SK-N-SH (cell line): ENCODE results near the gene HMGB1. TPM values are rescaled to one million over a fixed set of nuclear protein-coding genes. Genes with fewer than 3 reads are reported as not detected.

Experiments used
- CTCF ChIA-PET: fragments of 300-600, 350-600 bp; formaldehyde crosslinking; extraction: SDS; loops from one replicate; lab custom pipeline; 2021; lab: Yijun Ruan, JAX
- POLR2A ChIA-PET: fragments of 350-600 bp; sonication (Branson Sonifier 250); formaldehyde crosslinking; extraction: SDS; loops from one replicate; lab custom pipeline; 2020; ENCODE audit warnings: antibody characterized with exemption, inconsistent platforms; lab: Yijun Ruan, JAX
- DNase-seq: peaks from one replicate; pipeline ENCODE4 v3.0.0; 2012
- H2AFZ ChIP-seq: fragments of 200-600 bp; sonication (generic); 2 replicates; pipeline ENCODE4 v1.8.1; 2016; ENCODE audit warnings: antibody characterized with exemption, mild to moderate bottlenecking, low read depth
- H3F3A ChIP-seq: fragments of 200-600 bp; sonication (generic); replicated peaks from 2 replicates; pipeline ENCODE3; 2016; ENCODE audit warnings: antibody characterized with exemption, mild to moderate bottlenecking; ENCODE audit not compliant: insufficient read depth
- H3K27ac ChIP-seq, 2 experiments: fragments of 200-500 bp in 1 of 2; fragments of 200-600 bp in 1 of 2; sonication (Bioruptor generic) in 1 of 2; sonication (generic), shearing (Covaris generic) in 1 of 2; 2 replicates each; pipeline versions ENCODE4 v1.5.1 to v1.6.1; 2014 to 2016; ENCODE audit warnings: low read depth in 2 of 2, inconsistent platforms in 1 of 2, low read length in 1 of 2, mild to moderate bottlenecking in 1 of 2, mixed read lengths in 1 of 2
- H3K27me3 ChIP-seq: fragments of 200-600 bp; sonication (generic), shearing (Covaris generic); 2 replicates; pipeline ENCODE4 v1.6.1; 2016; ENCODE audit warnings: mixed run types; ENCODE audit not compliant: insufficient read depth
- H3K36me3 ChIP-seq, 2 experiments: fragments of 200-500 bp in 1 of 2; fragments of 200-600 bp in 1 of 2; sonication (Bioruptor generic) in 1 of 2; sonication (generic) in 1 of 2; replicated peaks in 1 of 2; 2 replicates each; pipeline versions ENCODE3 to v1.5.1; 2014 to 2016; ENCODE audit warnings: low read length in 1 of 2, mild to moderate bottlenecking in 1 of 2; ENCODE audit not compliant: insufficient read depth in 2 of 2, control insufficient read depth in 1 of 2
- H3K4me1 ChIP-seq, 2 experiments: fragments of 200-500 bp in 1 of 2; fragments of 200-600 bp in 1 of 2; sonication (Bioruptor generic) in 1 of 2; sonication (generic), shearing (Covaris generic) in 1 of 2; 2 replicates each; pipeline versions ENCODE4 v1.5.1 to v1.6.1; 2014 to 2016; ENCODE audit warnings: low read depth in 1 of 2, low read length in 1 of 2, mixed run types in 1 of 2; ENCODE audit not compliant: insufficient read depth in 2 of 2, control insufficient read depth in 1 of 2
- H3K4me2 ChIP-seq: fragments of 200-600 bp; sonication (generic), shearing (Covaris generic); 2 replicates; pipeline ENCODE4 v1.6.1; 2017; ENCODE audit warnings: mixed run types
- H3K4me3 ChIP-seq, 2 experiments: fragments of 200-500 bp in 1 of 2; fragments of 200-600 bp in 1 of 2; sonication (Bioruptor generic) in 1 of 2; sonication (generic), shearing (Covaris generic) in 1 of 2; 2 replicates each; pipeline versions ENCODE4 v1.5.1 to v1.8.1; 2014 to 2016; ENCODE audit warnings: low read depth in 2 of 2, inconsistent platforms in 1 of 2, low read length in 1 of 2, mild to moderate bottlenecking in 1 of 2, mixed read lengths in 1 of 2, moderate library complexity in 1 of 2
- H3K79me2 ChIP-seq: fragments of 200-600 bp; sonication (generic); 2 replicates; pipeline ENCODE4 v1.8.1; 2017; ENCODE audit warnings: mild to moderate bottlenecking; ENCODE audit not compliant: insufficient read depth
- H3K9ac ChIP-seq: fragments of 200-600 bp; sonication (generic); 2 replicates; pipeline ENCODE4 v1.6.1; 2017; ENCODE audit warnings: mixed run types
- H3K9me2 ChIP-seq: fragments of 200-600 bp; sonication (generic); 2 replicates; pipeline ENCODE4 v1.6.1; 2017; ENCODE audit warnings: mixed run types
- H3K9me3 ChIP-seq: fragments of 200-600 bp; sonication (generic); 2 replicates; pipeline ENCODE4 v1.6.1; 2017; ENCODE audit warnings: mixed run types, mild to moderate bottlenecking, moderate library complexity
- H4K20me1 ChIP-seq: fragments of 200-600 bp; sonication (generic); 2 replicates; pipeline ENCODE4 v1.6.1; 2017; ENCODE audit warnings: mild to moderate bottlenecking, mixed run types; ENCODE audit not compliant: insufficient read depth
- EZH2phosphoT487 ChIP-seq: fragments of 200-600 bp; sonication (generic); IDR thresholded peaks from 2 replicates; pipeline ENCODE4 v1.6.1; 2017; ENCODE audit warnings: low read depth, mixed run types, mild to moderate bottlenecking, antibody characterized with exemption, moderate library complexity, borderline replicate concordance
- MXI1 ChIP-seq: IDR thresholded peaks from 2 replicates; pipeline ENCODE4 v1.6.1; 2012; ENCODE audit warnings: mild to moderate bottlenecking, low read depth, low read length, improper control_type of control experiment
- RFX5 ChIP-seq: IDR thresholded peaks from 2 replicates; pipeline ENCODE4 v1.6.1; 2012; ENCODE audit warnings: mild to moderate bottlenecking, improper control_type of control experiment, low read length
- SIN3A ChIP-seq: IDR thresholded peaks from 2 replicates; pipeline ENCODE4 v1.6.1; 2012; ENCODE audit warnings: low read depth, mild to moderate bottlenecking, low read length, moderate library complexity, borderline replicate concordance
- TCF12 ChIP-seq: IDR thresholded peaks from 2 replicates; pipeline ENCODE4 v1.4.0; 2012
- WGBS: methylation state at CpG from one replicate; pipeline ENCODE4 v1.1.6; 2017; ENCODE audit warnings: low lambda C conversion rate; 5-methylcytosine and 5-hydroxymethylcytosine counted together
- polyA plus RNA-seq, 3 experiments: library from polyadenylated mRNA; depleted of rRNA; stranded (reverse); fragments of >200 nt; gene quantifications; 2 replicates each; pipeline ENCODE4 v1.2.3, GENCODE V29; 2012
- TF ChIP-seq, protein P1 (sequence below): IDR thresholded peaks from 2 replicates; pipeline ENCODE4; 2012

The HMGB1 gene
- polyA plus RNA-seq, 1 of the 3 experiments (the other 2 are of a cell fraction): 166 TPM

DNA sequence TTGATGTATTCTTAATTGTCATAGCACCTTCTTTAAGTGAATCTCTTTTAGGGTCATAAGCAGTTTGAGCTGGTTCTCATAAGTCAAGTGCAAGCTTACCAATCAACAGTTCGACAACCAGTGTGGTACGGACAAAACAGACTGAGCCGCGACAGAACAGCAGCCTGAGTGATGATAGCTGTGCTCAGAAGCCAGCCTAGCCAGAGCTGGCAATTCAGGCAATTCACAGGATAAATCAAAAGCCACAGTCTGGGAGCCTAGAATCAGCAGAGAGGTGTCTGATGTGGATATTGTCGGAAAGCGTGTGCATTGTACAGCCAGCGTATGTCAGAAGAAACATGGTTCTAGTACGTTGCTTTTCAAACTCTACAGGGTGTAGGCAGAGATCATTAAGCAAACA, 28.6 kb downstream of the HMGB1 start:
- Histone ChIP-seq H3K27ac (no peak overlapping the region), H3K4me3 (no peak overlapping the region), H3K4me2 (no peak overlapping the region), H3K4me1 (no peaks in the 10 kb centered on the region), H3K27me3 (no peaks in the 10 kb centered on the region), H4K20me1 (no peaks in the 10 kb centered on the region), H3K9me2 (no peaks in the 10 kb centered on the region), H3K9ac (no peak overlapping the region), H2AFZ (no peak overlapping the region)
- CTCF ChIA-PET: no interaction called here
- no peak for DNase-seq
- TF ChIP-seq EZH2phosphoT487: no peak
- TF ChIP-seq, all 33 proteins: peak for 0
- no peaks in the 10 kb centered on the region for H3K9me3 ChIP-seq
- WGBS: 91% methylated on average over 8 of the region's 8 CpGs
- H3K79me2 ChIP-seq: no peaks in the 10 kb centered on the region
- POLR2A ChIA-PET: no interaction called here
- H3K36me3 ChIP-seq: no peaks in the 10 kb centered on the region
- no peaks in the 10 kb centered on the region for H3F3A ChIP-seq

DNA sequence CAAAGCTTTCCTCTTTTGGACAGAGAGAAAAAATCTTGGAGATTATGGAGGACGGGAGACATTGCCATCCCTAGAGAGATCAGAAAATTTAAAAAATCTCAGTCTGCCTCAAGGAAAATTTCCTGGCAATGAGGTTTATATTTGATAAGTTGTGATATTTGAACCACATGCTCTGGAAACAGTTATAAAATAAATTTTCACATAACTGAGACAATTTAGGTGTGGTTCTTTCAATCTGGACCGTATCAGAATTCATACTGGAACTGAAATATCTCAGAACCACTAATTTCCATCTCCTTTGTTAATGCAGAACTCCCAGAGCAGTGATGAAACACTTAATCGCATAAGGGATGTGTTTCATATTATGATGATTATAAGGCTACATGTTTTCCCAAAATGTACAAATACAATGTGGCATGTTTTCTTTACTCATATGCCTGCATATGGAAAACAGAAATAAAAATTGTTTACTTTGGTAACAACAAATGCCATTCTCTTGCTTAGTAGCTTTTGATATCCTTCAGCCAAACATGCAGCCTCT, 29.8 kb downstream of the HMGB1 start:
- DNase-seq: no peak
- no peak overlapping the region for H3K9ac ChIP-seq
- no peak overlapping the region for H2AFZ ChIP-seq
- H3K27ac ChIP-seq: no peak overlapping the region
- TF ChIP-seq RFX5: no peak
- TF ChIP-seq SIN3A: no peak
- TF ChIP-seq EZH2phosphoT487: no peak
- H3K4me1 ChIP-seq: 0 out of 4 replicates have a peak, but pooled peaks cover 0 to 2% of the 10 kb centered on the region in 2 experiments
- H3K9me3 ChIP-seq: no peaks in the 10 kb centered on the region
- no peak overlapping the region for H3K4me3 ChIP-seq
- peaks cover 9% of the 10 kb centered on the region for H3F3A ChIP-seq
- no peaks in the 10 kb centered on the region for H3K9me2 ChIP-seq
- no peaks in the 10 kb centered on the region for H3K27me3 ChIP-seq
- 78% methylated on average over 3 of the region's 3 CpGs for WGBS
- CTCF ChIA-PET: no interaction called here
- no peaks in the 10 kb centered on the region for H3K36me3 ChIP-seq
- H3K4me2 ChIP-seq: no peak overlapping the region
- H4K20me1 ChIP-seq: no peaks in the 10 kb centered on the region
- no peaks in the 10 kb centered on the region for H3K79me2 ChIP-seq
- POLR2A ChIA-PET: no interaction called here

DNA sequence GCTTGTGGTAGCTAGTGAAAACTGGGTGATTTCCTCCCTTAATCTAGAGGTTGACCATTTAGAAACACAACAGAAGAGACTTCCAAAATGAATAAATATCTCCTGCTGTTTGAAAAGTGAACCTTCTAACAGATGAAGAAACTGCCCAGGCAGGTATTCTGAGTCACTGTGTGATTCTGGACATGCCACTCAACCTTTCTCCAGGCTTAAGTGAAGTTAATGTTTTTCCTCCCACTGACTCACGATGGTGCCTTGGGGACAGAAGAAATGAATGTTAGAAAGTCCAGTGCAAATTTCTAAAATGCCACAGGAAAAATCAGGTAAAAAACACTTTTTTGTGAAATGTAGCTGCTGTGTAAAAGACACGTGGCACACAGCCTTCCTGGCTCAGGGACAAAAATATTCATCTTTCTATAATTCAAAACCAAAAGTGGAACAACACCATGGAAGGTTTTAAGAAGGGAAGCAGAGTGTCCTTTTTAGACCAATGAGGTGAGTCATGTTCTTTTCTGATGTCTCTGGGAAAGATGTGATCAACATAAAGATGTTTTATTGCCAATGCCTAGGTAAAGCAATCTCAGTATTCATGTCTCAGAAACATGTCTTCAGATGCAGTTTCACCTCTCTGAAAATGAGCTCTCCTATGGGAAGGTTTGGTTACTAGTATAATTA, 34.3 kb downstream of the HMGB1 start:
- Histone ChIP-seq H3K9me2 (no peaks in the 10 kb centered on the region), H3K4me1 (peaks cover 0 to 21% of the 10 kb centered on the region in 2 experiments; a peak in 1 of 4 replicates), H3K4me3 (no peak overlapping the region), H4K20me1 (no peaks in the 10 kb centered on the region), H3K9ac (no peak overlapping the region), H3K79me2 (no peaks in the 10 kb centered on the region), H3K4me2 (no peak overlapping the region), H3F3A (peaks cover 36% of the 10 kb centered on the region), H3K9me3 (no peaks in the 10 kb centered on the region), H3K27ac (peak overlapping the region; percentile 31 to 85; a peak in 3 of 4 replicates), H2AFZ (peak overlapping the region; percentile 8; the same call in 1 of the 2 replicates), H3K36me3 (no peaks in the 10 kb centered on the region), H3K27me3 (no peaks in the 10 kb centered on the region)
- 31% methylated on average over 2 of the region's 2 CpGs for WGBS
- POLR2A ChIA-PET: interaction anchor here (1.5 kb wide), 1 partner anchor 9 kb away, joined by 3 read pairs; the partner anchor contains the start of gene UBE2L5
- CTCF ChIA-PET: interaction anchor here (1.1 to 1.3 kb wide), 2 partner anchors 10 to 434 kb away, joined by 3 to 4 read pairs; no protein-coding TSS in a partner anchor
- no peak for DNase-seq
- TF ChIP-seq MXI1 (no peak), TCF12 (0 out of 2 replicates have a peak, but pooled peaks have one; percentile 15)
- TF ChIP-seq, protein P1, sequence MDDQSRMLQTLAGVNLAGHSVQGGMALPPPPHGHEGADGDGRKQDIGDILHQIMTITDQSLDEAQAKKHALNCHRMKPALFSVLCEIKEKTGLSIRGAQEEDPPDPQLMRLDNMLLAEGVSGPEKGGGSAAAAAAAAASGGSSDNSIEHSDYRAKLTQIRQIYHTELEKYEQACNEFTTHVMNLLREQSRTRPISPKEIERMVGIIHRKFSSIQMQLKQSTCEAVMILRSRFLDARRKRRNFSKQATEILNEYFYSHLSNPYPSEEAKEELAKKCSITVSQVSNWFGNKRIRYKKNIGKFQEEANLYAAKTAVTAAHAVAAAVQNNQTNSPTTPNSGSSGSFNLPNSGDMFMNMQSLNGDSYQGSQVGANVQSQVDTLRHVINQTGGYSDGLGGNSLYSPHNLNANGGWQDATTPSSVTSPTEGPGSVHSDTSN: 0 out of 2 replicates have a peak, but pooled peaks have one; percentile 20
